Right lung (tissue), 5 donors: ENCODE data around the gene GAREM2. TPM values are rescaled to one million over a fixed set of nuclear protein-coding genes. Genes with fewer than 3 reads are reported as not detected.
A peak's percentile ranks its signal among the peaks of the same experiment; 100 is the strongest.

Experiments used
- DNase-seq, 2 donors: peaks; one replicate each; pipeline ENCODE4 v3.0.0-alpha.2; 2013
- polyA plus RNA-seq, 5 donors: library from polyadenylated mRNA; unstranded; fragments of 120-200 nt; gene quantifications; one replicate each; pipeline versions ENCODE4 v1.2.1 to v1.2.3, GENCODE V29; 2013; ENCODE audit warnings: inconsistent platforms in 1 of 5, low replicate concordance in 1 of 5; ENCODE audit not compliant: insufficient read length in 5 of 5, insufficient read depth in 1 of 5

GAREM2 gene
- polyA plus RNA-seq, 5 donors, result 6.5 to 9.0 (median 8.0) TPM

DNA sequence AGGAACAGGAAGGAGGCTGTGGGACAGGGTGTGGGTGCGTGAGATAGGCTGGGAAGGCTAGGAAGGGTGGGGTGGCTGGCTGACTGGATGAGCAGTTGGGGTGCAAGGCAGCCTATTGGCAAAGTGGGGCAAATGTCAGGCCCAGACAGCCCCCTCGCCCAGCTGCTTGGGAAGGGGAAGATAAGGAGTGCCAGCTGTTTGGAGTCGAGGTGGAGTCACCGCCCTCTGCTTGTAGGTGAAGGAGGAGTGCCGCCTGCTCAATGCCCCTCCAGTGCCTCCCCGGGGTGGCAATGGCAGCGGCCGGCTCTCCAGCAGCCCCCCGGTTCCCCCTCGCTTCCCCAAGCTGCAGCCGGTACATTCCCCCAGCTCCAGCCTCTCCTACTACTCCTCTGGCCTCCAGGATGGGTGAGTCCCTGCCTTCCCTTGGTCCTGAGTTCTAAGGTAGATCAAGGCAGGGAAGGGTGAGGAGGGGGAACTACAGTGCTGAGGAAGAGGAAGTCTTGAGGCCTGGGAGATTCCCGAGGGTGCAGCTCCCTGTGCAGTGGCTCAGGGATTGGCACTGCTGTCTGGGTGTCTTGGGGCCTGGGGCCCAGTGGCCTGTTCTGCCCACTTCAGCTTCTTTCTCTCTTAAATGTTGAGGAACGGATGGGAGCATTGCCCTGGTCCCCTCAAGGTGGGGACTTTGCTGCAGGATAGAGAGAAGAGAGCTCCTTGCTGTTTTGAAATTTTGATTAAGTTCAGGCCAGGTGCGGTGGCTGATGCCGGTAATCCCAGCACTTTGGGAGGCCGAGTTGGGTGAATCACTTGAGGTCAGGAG lies 13.3 kb downstream of the GAREM2 start:
- no peak for DNase-seq

DNA sequence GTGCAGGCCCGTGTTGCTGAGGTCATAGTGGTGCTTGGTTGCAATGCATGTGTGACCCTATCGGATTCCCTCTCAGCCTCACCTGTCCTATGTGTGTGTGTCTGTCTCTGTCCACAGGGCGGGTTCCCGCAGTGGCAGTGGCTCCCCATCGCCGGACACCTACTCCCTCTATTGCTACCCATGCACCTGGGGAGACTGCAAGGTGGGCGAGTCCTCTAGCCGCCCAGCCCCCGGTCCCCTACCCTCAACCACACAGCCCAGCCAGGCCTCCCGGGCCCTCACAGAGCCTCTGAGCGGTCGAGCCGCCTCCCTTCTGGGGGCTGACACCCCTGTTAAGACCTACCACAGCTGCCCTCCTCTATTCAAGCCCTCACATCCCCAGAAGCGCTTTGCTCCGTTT lies 14.2 kb downstream of the GAREM2 start:
- no peak for DNase-seq

DNA sequence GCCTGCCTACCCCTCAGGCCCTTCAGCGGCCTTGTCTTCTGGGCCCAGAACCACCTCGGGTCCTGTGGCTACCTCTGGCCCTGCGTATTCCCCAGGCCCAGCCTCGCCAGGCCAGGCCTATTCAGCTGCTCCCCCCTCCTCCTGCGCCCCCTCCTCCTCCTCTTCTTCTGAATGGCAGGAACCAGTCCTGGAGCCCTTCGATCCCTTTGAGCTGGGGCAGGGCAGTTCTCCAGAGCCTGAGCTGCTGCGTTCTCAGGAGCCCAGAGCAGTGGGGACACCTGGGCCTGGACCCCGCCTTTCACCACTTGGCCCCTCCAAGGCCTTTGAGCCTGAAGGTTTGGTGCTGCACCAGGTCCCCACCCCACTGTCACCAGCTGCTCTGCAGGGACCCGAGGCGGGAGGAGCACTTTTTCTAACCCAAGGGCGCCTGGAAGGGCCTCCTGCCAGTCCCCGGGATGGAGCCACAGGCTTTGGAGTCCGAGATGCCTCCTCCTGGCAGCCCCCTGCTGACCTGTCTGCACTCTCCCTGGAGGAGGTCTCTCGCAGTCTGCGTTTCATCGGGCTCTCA lies 14.7 kb downstream of the GAREM2 start:
- DNase-seq, result no peak

DNA sequence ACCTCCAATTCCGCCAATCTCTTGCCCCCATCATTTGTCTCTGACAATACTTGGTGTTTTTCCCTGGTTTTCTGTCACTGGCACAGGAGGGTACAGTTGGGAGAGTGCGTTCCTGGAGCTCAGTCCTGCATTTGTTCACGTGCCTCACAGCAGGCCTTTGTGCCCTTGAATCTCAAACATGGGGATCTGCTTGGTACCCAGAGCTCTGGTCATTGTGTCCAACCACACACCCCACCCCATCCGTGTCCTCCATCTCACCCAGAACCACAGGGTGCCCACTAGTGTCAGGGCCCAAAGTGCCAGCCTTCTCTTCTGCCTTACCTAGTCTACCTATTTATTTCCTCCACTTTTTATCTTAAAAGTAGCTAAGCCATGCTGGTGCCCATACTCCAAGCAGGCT lies 16.2 kb downstream of the GAREM2 start:
- DNase-seq, result no peak

DNA sequence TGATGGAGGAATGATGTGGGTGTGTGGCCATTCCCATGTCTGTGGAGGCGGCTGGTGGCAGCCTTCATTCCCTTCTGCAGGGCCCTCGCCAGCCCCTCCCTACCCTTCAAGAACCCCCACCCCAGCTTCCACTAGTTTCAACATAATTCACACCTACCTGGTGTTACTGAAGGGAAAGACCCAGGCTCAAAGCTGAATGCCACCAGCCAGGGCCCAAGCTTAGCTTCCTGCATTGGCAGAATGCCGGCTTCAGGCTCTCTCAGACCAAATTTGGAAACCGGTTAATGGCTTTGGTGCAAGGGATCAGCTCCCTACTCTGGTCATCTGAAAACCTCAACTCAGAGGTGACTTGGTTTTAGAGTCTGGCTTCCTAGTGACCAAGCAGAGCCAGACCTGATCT lies 16.9 kb downstream of the GAREM2 start:
- DNase-seq, result no peak

DNA sequence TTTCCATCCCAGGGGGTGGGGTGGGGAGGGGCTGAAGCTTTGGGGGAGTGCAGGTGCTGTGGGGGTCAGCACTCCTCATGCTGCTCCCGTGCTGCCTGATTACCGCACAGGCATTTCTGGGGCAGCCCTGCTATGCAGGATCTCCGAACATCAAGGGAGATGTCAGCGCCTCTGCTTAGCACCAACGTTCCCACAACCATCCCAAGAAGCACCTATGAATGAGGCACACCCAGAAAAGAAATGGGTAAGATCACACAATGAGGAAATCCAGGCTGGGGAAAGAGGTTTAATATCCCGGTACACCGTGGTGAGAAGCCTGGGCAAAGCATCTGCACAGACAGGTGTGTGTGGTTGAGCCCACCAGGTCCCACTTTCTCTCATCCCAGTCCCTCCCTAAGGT lies 17.5 kb downstream of the GAREM2 start:
- DNase-seq, result no peak

DNA sequence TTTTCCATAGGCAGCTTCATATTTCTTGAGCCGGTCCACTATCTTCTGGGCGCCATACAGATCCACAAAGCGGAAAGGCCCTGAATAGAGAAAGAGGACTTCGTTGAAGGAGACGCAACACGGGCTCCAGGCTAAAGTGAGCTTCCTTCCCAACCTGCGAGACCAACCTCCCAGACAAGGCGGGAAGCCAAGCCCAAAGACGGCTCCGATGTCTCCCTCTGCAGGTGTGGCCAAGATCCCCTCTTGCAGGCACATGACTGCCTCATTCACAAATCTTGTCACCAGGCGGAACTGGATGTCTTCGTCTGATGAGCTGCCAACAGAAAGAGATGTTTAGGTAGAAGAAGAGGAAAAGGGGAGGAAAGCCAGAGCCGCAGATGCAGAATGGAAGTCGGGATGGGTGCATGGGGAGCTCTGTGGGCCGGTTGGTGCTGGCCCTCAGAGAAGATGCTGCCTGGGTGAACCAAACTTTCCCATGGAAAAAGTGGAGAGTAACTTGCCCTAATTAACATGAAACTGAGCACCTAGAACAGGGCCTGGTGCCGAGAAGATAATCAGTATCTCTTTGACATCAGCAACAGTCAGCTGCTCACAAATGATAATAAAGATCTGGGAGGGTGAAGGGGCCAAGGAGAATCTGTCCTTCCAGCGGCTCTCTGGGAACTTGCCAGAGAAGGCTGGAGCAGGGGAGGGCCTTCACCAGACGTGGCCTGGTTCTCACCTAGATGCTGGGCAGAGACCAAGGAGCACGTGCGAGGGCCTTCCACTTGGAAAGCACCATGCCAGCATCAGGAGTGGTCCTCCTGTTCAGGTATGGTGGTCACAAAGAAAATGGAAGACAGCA lies 18.6 kb downstream of the GAREM2 start:
- DNase-seq, result no peak

DNA sequence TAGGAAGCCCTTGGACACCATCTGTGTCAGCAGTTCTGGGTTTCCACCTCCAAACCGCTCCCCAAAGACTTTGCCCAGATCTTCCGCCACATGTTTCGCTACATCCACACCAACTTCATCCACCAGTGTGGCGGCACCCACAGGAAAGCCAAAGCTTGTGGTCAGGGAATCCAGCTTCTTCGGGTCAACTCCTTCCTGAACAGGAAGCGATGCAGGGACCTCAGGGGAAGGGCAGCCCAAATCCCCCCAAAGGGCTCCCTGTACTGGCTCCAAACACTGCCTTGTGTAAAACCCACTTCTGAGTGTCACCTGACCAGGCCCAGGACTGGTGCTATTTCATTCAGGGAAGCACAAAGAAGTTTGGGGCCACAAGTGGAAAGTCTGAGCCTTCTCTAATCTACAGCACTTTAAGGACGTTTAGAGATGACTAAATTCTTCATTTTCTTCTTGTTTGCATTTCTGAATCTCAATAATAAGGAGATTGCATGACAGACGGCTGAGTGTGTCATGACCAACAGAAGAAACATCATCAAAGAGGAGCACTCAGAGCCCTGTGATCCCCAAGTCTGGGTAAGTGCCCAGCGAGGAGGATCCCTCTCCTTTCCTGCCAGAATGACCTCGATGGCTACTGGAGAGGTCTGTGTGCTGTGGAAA lies 20.8 kb downstream of the GAREM2 start:
- DNase-seq, result no peak

DNA sequence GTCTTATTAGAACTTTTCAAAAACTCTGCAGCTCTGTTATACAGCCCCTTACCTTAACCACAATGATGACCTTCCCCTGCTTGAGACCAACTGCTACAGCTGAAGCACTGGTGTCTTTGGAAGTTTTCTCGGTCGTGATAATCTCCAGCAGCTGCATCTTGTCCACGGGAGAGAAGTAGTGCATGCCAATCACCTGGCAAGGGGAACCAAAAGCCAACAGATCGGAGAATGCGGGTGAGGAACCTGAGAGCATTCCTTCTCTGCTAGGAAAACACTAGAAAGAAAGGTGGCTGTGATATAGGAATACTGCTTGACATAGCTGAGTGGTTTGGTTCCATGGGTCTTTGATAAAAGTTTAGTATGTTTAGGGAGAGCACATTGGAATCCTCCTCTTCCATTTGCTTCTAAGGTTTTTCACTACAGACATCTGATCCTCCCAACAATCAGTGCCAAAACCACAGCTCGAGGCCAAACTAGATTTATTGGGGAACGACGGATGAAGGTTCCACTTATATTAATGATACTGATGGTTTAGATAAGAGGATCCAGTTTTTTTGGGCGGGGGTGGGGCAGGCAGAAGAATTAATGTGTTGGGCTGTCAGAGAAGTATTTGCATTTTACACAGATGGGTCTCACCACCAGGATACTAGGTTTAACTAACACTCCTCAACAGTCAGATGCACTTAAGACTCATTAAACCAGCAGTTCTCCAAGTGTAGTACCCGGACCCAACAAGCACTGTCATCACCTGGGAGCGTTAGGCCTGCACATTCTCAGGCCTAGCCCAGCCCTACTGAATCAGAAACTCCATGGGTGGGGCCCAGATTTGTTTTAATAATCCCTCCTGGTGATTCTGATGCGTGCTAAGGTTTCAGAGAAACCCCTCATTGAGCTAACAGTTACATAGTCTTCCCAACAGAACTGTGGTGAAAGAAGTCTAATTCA lies 22.4 kb downstream of the GAREM2 start:
- no peak for DNase-seq

DNA sequence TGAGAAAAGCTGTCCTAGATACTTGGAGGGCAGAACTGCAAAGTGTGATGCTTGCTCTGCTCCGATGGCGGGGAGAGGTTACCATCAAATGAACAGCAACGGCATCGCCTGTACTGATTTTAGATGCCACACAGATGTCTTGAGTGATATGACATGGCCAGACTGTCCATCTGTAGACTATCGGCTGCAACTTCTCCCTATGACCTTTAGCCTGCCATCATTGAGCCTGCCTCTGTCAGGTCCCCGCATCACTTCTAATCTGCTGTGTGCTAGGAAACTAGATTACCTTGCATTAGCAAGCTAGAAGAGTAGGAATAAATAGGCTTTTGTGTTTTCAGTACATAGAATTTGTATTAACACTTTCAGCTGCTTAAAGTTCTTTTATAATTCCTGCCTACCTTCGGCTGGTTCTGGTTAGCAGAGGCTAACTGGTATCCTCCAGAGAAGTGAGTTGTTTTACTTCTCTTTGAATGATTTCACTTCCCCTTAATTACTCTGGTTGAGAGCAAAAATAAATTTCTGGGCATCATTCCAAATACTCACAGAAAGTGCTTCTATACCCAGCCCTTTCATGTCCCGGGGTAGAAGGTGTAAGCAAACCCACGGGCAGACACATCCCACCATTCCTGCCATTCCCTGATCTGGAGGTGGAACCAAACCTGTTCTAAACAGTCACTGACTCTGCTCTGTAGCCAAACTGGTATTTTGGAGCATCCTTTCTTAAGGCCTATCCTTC lies 24.0 kb downstream of the GAREM2 start:
- DNase-seq, result no peak

DNA sequence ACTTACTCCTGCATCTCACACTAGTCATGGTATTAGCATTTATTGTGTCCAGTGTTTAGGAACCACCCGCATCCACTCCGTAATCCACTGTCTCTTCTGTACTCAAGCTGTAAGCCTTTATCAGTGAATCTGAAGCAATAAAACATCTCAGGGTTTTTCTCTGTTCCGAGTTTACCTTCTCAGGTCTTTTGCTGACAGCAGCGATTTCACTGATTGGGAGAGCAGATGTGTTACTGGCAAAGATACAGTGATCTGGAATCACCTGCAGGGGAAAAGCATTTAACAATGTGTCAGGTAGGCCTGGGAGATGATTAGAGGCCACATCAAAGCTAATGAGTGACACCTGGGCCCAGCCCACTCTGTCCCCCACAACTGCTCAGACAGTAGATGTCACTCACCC lies 24.6 kb downstream of the GAREM2 start:
- DNase-seq, result no peak

DNA sequence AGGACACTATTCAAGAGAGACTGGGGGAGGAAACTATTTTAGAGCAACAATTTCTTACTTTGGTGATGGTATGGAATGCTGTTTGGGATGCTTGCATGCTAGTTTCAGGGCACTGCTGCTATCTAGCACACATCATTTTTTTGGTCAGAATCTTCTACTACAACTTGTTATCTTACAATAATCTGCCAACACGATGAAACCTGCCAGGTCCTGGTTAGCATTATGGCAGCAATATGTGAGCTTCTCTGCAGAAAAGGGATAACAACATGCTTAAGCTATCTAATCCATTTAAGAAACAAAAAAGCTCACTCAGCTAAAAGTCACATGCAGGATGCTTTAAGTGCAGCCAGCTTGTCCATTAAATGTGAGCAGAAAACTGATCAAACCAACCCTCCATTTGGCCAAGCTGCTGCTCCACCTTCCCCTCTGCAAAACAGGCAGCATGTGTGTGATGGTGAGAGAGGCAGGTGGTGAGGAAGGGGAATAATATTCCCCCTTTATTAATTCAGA lies 30.1 kb downstream of the GAREM2 start:
- DNase-seq, result no peak

DNA sequence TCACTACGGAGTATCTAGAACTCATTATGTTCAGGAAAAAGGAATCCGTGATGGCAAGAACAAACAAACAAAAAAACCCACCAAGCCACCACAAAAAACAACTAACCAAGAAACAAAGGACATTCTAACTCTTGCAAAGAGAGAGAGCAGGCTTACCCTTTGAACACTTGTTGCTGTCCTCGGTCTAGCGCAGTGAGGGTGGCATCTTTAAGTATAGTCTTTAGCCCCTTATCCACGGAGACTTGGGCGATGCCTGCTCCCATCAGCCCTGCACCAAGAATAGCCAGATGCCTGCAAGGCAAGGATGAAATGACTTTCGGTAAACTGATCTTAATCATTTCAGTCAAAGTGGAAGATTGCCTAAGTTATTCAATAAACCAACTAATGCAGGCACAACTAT lies 31.0 kb downstream of the GAREM2 start:
- no peak for DNase-seq

DNA sequence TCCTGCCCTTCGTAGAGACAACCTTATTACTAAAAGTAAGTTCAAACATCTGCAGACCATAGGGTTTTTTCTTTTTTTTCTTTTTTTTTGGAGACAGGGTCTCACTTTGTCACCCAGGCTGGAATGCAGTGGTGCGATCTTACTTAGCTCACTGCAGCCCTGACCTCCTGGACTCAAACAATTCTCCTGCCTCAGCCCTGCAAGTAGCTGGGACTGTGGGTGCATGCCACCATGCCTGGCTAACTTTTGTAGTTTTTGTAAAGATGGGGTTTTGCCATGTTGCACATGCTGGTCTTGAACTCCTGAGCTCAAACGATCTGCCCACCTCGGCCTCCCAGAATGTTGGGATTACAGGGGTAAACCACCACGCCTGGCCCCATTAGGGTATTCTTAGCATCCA lies 39.1 kb downstream of the GAREM2 start:
- DNase-seq, result no peak

DNA sequence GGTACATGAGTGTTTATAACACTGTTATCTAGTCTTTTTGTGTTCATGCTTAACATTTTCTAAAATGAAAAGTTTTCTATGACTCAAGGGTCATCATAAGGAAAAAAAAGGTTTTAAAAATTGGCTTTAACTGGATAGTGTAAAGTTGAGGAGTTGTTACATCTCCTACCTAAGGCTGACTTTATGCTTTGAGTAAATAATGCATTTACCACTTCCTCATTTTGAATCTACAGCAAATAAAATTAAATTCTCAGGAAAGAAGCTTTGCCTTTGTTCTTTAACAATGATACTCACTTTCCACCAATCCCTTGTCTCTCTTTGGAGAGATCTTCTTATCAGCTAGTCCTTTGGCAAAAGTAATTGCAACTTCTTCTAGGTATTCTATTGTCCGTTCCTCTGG lies 41.9 kb downstream of the GAREM2 start:
- DNase-seq, result no peak

DNA sequence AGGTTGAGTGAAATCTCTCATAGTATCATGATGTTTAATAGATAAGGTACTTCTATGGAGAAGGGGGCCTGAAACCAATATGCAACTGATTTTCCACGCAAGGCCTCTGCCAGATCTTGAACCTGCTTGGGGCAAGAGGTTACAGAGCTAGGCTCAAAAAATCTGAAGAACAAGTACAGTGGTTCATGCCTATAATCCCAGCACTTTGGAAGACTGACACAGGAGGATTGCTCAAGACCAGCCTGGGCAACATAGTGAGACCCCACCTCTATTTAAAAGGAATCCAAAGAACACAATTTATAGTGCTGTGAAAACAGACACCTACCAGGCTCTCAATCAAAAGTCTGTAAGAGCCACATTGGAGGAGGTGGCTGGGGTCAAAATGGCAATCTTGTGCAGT lies 42.9 kb downstream of the GAREM2 start:
- DNase-seq, result no peak

DNA sequence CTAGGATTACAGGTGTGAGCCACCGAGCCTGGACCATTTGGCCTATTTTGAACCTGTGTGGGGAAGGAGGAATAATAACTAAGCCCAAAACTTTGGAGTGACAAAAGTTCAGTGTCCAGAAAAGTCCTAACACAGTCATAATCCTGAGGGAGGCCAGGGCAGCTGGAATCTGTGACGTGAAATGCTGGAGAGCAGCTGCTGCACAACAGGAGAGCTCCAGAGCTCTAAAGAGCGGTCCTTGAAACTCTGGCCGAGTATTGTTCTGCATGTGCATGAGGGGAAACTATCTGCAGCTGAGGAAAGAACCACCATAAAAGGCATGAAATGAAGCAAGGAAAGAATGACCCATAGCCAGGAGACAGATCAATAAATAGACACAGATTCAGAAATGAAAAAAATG lies 43.7 kb downstream of the GAREM2 start:
- DNase-seq, result no peak

DNA sequence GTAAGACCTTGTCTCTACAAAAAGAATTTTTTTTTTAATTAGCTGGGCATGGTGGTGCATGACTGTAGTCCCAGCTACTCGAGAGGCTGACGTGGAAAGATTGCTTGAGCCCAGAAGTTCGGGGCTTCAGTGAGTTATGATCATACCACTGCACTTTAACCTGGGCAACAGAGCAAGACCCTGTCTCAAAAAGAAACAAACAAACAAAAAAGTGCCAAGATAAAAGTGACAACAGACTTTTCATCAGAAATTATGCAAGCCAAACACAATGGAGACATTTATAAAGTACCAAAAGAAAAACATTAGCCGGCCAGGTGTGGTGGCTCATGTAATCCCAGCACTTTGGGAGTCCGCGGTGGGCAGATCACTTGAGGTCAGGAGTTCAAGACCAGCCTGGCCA lies 44.8 kb downstream of the GAREM2 start:
- DNase-seq, result no peak

DNA sequence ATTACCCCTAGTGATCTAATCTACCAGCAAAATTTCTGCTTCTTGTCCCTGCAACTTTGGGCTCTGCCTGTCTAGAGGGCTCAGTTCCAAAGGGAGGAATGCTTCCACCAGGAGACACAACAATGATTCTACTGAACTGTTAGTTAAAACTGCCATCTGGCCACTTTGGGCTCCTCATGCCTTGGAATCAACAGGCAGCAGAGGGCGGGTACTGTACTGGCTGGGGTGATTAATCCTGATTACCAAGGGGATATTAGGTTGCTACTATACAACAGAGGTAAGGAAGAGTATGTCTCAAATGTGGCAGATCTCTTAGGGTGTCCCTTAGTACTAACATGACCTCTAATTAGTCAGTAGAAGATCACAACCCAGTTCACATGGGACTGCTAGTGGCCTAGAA lies 50.1 kb downstream of the GAREM2 start:
- DNase-seq, result peak in 1 of 2 donors; percentile 18

DNA sequence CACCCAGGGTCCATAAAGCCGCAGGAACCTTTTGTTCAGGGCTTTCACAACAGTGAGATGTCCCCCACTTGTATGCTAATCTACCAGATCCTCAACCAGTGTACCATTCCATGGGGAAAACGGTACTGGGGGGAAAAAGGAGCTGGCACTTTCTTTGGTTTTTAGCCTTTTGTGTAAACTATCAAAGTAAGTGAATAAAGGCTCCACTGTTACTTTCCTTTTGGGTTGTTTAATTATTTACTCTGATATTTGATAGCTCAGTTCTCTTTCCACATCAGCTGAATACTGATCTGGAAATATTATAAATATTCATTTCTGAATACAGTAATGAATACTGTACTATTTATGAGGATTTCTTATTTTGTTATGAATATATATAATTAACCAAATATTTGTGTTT lies 51.2 kb downstream of the GAREM2 start:
- no peak for DNase-seq
